ENCODE data around the gene RNF223.
"Not testable (repeated sequence)": the region's sequence is repeated elsewhere in the genome, so short reads cannot be mapped to it uniquely, and the experiment has no call there.

Gene RNF223

DNA sequence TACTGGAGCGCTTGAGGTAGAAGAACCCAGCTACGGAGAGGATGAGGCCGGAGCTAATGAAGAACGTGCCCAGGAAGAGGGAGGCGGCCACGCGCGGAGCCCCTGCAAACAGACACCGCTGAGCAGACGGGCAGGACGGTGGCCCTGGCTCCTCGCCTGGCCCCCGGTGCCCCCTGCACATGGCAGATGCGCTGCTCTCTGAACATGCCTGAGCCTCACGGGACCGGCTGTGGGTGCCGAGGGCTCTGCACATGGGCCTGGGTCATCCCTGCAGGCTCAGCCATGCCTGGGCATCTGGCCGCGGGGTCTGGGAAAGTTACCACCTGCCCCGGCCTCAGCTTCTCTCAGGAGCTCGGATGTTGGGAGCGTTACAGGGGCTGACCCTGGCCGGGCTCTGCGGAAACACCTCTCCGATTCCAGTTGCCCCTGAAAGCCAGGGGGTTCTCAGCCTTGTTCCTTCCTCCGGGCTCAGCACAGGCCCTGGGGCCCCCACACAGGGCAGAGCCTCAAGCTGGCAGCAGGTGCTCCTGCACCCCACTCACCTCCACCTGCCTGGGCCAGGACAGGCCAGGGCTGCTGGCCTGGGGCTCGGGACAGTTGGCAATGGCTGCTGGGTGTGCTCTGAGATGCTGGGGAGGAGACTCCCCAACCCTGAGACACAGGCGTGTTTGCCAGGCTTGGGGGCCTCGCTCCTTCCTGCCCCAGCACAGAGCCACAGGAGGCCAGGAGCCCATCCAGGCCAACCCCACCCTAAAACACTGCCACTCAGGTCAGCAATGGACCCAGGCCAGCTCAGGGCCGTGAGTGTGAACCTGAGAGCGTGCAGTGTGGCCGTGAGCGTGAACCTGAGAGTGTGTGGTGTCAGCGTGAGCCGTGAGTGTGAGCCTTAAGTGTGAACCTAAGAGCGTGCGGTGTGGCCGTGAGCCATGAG lies 12.1 kb upstream of the RNF223 start:
- FAIRE-seq: no peak

- FAIRE-seq: no peak
Observed at GRCh38 chr1:1085171-1085841, 11.2 kb upstream of the RNF223 start.

DNA sequence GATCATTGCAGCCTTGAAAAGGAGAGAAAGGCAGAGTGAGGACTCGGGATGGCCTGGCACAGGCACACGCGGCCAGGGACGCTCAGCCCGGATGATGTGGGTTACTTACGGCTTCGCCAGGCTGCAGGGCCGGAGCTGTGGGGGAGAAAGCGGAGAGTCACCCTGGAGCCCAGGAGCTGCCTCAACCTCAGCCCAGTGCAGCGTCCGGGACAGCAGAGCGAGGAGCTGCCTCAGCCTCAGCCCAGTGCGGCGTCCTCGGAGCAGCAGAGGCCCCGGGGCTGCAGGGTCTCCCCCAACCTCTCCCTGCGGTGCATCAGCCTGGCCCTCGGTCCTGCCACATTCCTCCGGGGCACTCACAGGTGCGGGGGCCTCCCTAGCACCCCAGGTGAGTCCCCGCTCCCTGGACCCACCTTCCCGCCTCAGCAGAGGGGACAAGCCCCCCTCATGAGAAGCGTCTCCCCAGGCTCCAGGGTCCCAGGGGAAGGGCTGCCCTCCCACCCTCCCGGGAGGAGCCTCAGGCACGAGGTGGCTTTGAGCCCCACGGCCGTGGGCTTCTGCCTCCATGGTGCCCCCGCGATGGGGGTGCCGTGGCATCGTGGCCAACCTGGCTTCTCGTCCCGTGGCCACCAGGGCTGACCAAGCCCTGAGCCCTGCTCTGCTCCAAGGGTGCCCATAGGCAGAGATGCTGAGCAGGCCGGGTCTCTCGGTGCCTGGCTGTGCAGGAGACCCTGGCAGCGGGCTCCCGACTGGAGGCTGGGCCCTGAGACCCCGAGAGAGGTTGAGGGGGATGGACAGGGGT lies 10.5 kb upstream of the RNF223 start:
- no peak for FAIRE-seq

DNA sequence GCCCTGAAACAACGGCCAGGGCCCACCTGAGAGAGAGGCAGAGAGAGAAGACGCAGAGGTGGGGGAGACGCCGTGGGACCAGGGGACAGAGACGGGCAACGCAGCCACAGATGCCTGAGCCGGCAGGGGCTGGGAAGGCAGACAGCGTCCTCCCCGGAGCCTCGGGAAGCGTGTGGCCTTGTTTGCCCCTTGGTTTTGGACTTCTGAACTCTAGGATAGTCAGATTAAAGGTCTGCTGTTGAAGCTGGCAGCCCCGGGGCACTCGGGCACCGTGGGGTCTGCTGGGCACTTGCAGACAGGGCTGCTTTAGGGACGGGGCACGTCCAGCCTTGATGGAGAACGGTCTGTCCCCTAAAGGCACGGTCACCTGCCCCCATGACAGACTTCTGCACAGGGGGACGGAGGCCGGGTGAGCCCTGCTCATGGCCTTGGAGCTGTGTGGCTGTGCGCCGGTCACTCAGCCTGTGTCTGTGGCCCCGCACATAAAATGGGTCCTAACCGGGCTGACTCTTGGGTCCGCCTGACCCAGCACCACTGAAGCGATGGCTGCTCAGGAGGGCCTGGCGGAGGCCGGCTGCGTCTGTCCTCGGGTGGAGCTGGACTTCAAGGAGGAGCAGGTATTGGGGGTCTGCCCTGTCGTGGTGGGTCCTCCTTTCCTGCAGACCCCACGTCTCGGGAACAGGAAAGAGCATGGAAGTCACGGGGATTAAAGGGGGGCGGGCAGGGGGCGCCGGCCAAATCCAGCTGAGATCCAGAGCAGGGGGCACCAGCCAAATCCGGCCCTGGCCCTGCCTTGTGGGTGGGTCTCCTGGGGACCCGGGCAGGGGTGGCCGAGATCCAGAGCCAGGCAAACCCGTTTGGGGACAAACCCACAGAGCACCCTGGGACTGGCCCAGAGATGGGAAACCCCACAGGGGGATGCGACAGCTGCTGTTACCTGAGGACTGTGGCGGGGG lies 9.6 kb upstream of the RNF223 start:
- no peak for FAIRE-seq

GRCh38 chr1:1082776-1083415 lies 8.8 kb upstream of the RNF223 start:
- no peak for FAIRE-seq

DNA sequence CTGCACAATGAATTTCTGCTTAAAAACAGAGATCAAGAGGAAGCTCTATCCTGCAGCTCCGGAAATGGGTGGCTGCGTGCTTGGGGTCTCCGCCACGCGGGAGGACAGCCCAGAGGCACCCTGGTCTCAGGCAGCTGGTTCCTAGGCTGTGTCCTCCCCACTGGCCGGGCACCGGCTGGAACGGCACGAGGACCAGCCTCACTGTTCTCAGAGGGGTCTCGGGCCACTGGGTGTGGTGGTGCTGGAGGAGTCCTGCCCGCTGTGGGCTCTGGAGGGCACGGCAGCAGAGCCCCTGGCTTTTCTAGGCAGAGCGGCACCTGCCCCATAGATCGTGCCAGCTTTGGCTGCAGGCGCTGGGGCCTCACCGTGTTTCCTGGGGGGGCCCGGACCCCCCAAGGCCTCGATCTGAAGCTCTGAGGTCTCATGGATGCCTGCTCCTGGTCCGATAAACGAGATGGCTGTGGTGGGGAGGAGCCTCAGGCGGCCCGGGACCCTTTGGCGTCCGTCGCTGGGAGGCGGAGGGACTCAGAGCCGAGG lies 8.2 kb upstream of the RNF223 start:
- no peak for FAIRE-seq

- no peak for FAIRE-seq
Observed at GRCh38 chr1:1081311-1082238, 7.5 kb upstream of the RNF223 start.

GRCh38 chr1:1080951-1081310 lies 6.8 kb upstream of the RNF223 start:
- no peak for FAIRE-seq

DNA sequence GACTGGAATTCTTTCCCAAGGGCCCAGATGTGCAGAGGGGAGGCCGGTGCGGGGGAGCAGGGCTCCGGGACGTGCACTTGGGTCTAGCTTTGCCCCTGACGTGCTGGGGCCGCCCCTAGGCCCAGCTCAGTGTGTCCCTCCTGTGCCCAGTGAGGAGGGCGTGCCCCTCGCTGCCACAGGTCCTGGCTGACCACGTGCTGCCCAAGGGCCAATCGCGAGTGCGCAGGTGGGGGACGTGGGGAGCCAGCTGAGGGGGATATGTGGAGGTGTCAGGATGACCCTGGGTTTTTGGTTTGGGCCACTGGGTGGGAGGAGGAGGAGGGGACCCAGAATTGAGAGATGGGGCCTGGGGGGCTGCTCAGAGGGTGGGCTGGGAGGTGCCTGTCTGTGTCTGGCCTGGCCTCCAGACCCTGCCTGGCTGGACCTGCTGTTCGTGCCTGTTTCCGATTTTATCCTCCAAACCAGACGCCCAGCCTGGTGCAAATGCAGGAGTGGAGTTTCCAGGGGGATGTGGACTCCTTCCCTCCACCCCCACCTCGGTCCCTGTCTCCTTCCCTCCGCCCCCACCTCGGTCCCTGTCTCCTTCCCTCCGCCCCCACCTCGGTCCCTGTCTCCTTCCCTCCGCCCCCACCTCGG lies 6.1 kb upstream of the RNF223 start:
- FAIRE-seq: peak; percentile 68

GRCh38 chr1:1079408-1080121 lies 5.5 kb upstream of the RNF223 start:
- FAIRE-seq: peak; percentile 13

DNA sequence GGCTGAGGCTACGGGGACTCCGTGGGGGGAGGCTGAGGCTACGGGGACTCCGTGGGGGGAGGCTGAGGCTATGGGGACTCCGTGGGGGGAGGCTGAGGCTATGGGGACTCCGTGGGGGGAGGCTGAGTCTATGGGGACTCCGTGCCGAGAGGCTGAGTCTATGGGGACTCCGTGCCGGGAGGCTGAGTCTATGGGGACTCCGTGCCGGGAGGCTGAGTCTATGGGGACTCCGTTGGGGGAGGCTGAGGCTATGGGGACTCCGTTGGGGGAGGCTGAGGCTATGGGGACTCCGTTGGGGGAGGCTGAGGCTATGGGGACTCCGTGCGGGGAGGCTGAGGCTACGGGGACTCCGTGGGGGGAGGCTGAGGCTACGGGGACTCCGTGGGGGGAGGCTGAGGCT lies 3.3 kb upstream of the RNF223 start:
- not testable (repeated sequence) for FAIRE-seq

DNA sequence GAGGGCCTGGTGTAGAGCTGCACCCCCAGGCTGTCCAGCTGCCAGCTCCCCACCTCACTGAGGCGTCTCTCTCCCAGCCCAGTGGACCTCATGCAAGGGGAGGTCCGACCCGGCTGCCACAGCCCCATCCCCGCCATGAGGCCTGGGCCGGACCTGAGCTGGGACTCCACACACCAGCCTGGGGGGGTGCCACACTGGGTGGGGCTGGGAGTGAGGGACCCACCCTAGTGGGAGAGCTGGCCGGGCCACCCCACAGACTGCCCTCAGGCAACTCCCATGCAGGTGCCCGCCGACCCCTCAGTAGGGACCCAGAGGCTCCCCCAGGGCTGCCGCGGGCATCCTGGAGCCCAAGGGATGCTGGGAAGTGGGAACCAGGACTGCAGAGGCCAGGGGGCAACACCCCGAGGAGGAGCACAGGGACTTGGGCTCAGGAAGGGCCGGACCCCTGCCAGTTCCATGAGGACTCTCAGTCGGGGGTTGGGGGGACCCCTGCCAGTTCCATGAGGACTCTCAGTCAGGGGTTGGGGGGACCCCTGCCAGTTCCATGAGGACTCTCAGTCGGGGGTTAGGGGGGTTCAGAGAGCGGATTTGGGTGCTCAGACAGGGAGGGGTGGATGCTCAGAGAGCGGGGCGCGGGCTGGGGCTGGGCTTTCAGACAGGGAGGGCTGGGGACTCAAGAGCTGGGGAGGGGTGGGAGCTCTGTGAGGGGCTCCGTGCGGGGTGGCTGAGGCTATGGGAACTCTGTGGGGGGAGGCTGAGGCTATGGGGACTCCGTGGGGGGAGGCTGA lies 1.2 kb upstream of the RNF223 start:
- no peak for FAIRE-seq

- no peak for FAIRE-seq
Observed at GRCh38 chr1:1074631-1075147, 583 bp upstream of the RNF223 start.

- FAIRE-seq: no peak
Observed at GRCh38 chr1:1072849-1073742, 1.0 kb downstream of the RNF223 start.

GRCh38 chr1:1072299-1072848 lies 1.7 kb downstream of the RNF223 start:
- FAIRE-seq: no peak

DNA sequence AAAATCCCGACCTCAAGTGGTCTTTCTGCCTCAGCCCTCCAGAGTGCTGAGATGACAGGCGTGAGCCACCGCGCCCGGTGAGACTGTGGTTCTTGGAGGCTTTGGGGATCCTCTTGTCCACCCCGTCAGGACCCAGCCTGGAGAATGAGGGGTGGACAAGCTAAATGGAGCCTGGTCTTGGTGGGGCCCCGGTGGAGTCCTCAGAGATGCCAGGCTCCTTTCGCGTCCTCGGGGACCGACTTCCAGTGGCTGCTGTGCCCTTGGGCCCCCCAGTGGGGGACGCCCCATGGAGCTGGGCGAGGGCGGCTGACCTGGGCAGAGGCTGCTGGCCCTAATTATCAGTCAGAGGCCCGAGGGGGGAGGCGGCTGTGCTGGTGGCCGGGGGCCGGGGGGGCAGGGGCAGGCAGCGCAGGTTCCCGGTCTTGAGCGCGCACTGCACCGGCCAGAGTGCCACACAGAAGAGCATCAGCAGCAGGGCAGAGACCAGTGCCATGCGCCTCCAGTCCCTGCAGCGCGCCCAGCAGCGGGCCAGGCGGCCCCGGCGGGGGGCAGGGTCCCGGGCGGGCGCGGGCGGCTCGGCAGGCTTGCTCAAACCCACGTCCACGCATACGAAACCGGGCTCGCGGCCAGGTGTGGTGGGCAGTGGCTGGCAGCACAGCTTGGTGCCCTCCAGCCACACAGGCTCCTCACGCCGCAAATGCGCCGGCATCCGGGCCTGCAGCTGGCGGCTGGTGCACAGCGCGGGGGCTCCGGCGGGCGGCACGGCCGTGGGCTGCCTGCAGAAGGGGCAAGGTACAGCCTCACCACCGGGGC lies 2.4 kb downstream of the RNF223 start:
- no peak for FAIRE-seq
